Activated gamma-delta T cell treated with anti-CD3 and anti-CD28 coated beads, Interleukin-2, amount 50 U/mL, for 16 hours (primary cell): ENCODE results near the gene TRIM72.
"Not testable (repeated sequence)": the region's sequence is repeated elsewhere in the genome, so short reads cannot be mapped to it uniquely, and the experiment has no call there.

ENCODE experiments used
- DNase-seq: peaks from one replicate; pipeline ENCODE4 v3.0.0-alpha.2; 2020; ENCODE audit warnings: low read depth

TRIM72 gene

GRCh38 chr16:31215287-31216162 is 1.6 kb downstream of the TRIM72 start:
- DNase-seq: no peak

- DNase-seq: no peak
Measured at GRCh38 chr16:31216422-31217135, 2.7 kb downstream of the TRIM72 start, which contains the start of gene PYDC1. PYDC1 (minus strand) TSS chr16:31217135; CDS start chr16:31217028, 107 bp downstream.

- no peak for DNase-seq
Measured at GRCh38 chr16:31217136-31217530, 3.2 kb downstream of the TRIM72 start.

- no peak for DNase-seq
Measured at GRCh38 chr16:31219154-31219741, 5.3 kb downstream of the TRIM72 start.

- no peak for DNase-seq
Measured at GRCh38 chr16:31221357-31222160, 7.6 kb downstream of the TRIM72 start.

GRCh38 chr16:31223044-31223443 is 9.1 kb downstream of the TRIM72 start:
- no peak for DNase-seq

GRCh38 chr16:31224092-31224955 is 10.4 kb downstream of the TRIM72 start:
- DNase-seq: no peak

GRCh38 chr16:31225193-31225592 is 11.3 kb downstream of the TRIM72 start:
- DNase-seq: no peak

GRCh38 chr16:31228206-31228605 is 14.3 kb downstream of the TRIM72 start:
- DNase-seq: no peak

GRCh38 chr16:31229501-31229900 is 15.6 kb downstream of the TRIM72 start:
- DNase-seq: no peak

- DNase-seq: no peak
Measured at GRCh38 chr16:31238041-31238440, 24.1 kb downstream of the TRIM72 start.

- no peak for DNase-seq
Measured at GRCh38 chr16:31242206-31242605, 28.3 kb downstream of the TRIM72 start.

- DNase-seq: no peak
Measured at GRCh38 chr16:31243734-31244670, 30.1 kb downstream of the TRIM72 start.

- DNase-seq: not testable (repeated sequence)
Measured at GRCh38 chr16:31245598-31245997, 31.7 kb downstream of the TRIM72 start.

- DNase-seq: no peak
Measured at GRCh38 chr16:31246296-31246695, 32.4 kb downstream of the TRIM72 start.

- DNase-seq: no peak
Measured at GRCh38 chr16:31248344-31248743, 34.4 kb downstream of the TRIM72 start.

GRCh38 chr16:31250782-31251384 is 37.0 kb downstream of the TRIM72 start:
- DNase-seq: no peak

GRCh38 chr16:31251435-31251834 is 37.5 kb downstream of the TRIM72 start:
- DNase-seq: no peak

GRCh38 chr16:31253642-31254045 is 39.7 kb downstream of the TRIM72 start:
- DNase-seq: no peak
